Subcutaneous adipose tissue (tissue), 4 donors: ENCODE data around the gene KCNMA1. TPM values are rescaled to one million over a fixed set of nuclear protein-coding genes. Genes with fewer than 3 reads are reported as not detected.

ENCODE experiments used
- total RNA-seq, 4 donors: library from RNA; depleted of rRNA; stranded (reverse); fragments of >200 nt; gene quantifications; one replicate each; pipeline ENCODE4 v1.1.0, GENCODE V29; 2016
- TF ChIP-seq, protein P1 (sequence below): fragments of 450-650 bp; IDR thresholded peaks from one replicate; pipeline ENCODE4 v1.5.1; 2016; ENCODE audit warnings: low read depth, mild to moderate bottlenecking, control low read depth, antibody characterized with exemption, moderate library complexity

Gene KCNMA1
- total RNA-seq, 4 donors from 2014 or later = 10.3 to 91.5 (median 23.8) TPM

GRCh38 chr10:77451886-77452285, 185.7 kb downstream of the KCNMA1 start:
- TF ChIP-seq, protein P1, sequence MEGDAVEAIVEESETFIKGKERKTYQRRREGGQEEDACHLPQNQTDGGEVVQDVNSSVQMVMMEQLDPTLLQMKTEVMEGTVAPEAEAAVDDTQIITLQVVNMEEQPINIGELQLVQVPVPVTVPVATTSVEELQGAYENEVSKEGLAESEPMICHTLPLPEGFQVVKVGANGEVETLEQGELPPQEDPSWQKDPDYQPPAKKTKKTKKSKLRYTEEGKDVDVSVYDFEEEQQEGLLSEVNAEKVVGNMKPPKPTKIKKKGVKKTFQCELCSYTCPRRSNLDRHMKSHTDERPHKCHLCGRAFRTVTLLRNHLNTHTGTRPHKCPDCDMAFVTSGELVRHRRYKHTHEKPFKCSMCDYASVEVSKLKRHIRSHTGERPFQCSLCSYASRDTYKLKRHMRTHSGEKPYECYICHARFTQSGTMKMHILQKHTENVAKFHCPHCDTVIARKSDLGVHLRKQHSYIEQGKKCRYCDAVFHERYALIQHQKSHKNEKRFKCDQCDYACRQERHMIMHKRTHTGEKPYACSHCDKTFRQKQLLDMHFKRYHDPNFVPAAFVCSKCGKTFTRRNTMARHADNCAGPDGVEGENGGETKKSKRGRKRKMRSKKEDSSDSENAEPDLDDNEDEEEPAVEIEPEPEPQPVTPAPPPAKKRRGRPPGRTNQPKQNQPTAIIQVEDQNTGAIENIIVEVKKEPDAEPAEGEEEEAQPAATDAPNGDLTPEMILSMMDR = no peak

- TF ChIP-seq, protein P1 = no peak
Observed at GRCh38 chr10:77448226-77448625, 189.4 kb downstream of the KCNMA1 start.

GRCh38 chr10:77446700-77447099, 190.9 kb downstream of the KCNMA1 start:
- TF ChIP-seq, protein P1 = no peak

DNA sequence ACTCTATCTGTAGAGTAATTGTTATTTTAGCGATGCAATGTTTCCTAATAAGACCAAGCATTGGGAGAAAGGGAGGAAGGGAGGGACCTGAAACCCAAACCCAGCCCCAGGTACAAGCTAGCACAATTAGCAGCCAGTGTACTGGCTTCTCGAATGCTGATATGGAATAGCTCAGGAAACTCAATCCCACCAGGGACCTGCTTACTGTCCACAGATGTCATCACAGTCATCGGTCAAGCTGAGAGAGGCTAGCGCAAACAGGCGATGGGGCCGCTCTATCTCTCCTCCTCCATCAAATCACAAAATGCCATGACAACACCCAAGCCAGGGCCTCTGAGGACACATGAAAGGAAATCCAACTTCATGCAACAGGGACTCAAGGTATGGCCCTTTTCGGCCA, 192.1 kb downstream of the KCNMA1 start:
- TF ChIP-seq, protein P1 = no peak

- TF ChIP-seq, protein P1 = no peak
Observed at GRCh38 chr10:77444041-77444440, 193.6 kb downstream of the KCNMA1 start.

DNA sequence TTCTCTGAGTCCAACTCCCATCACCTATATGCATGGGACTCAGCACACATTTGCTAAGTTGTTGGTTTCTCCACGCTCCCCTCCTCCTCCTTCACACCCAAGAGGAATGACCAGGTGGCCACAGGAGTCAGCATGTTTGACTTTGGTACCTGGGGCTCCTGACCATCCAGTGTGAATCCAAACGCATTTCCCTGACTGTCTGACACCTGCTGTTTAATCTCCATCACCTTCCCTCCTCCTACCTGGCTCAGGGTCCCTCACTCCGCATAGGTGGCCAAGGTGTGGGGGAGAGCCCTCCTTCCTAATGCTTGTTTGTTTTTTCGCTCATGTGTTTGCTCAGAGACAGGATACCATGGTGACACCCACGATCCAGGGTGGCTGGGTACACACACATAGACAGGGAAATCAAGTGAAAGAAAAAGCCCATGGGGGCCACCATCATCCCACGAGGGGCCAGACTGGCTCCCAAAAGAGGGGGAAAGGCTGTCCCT, 194.9 kb downstream of the KCNMA1 start:
- TF ChIP-seq, protein P1 = no peak

DNA sequence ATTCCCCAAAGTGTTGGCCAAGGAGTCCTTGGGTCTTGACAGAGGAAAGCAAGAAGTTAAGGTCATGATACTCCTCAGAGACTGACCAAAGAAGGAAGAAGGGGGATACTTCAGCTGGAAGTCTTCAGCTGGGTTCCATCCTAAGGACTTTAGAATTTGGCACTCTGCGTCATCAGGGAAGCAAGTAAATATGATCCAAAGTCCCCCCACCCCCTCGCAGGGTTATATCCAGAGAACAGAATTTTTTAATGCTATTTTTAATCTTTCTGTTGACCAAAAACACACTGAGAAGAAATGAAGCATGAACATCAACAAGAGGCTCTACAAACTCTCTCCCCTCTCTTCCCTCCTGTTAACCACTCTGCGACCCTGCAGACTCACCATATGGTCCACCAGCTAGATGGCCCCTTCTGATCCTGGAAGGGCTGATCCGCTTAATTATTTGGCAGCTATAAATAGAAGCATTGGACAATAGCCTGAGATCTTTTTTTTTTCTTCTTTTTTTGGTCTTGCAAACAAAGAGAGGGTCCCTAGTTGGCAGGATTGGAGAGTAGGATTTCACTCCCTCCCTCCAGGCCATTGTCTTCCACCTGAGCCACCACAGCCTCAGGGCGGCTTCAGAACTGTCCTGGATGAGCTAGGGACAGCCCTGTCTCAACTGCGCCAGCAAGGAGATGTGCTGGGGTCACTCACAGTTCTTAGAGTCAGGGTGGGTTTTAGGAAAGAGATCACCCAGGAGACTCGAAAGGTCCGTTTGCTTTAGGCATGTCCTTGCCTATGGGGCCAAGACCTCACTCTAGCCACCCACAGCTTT, 196.0 kb downstream of the KCNMA1 start:
- TF ChIP-seq, protein P1 = no peak
